Left ventricle myocardium inferior (tissue), 1 donor: ENCODE data around the gene PLCG2. TPM values are rescaled to one million over a fixed set of nuclear protein-coding genes. Genes with fewer than 3 reads are reported as not detected.
"Not testable (repeated sequence)": the region's sequence is repeated elsewhere in the genome, so short reads cannot be mapped to it uniquely, and the experiment has no call there.

ENCODE experiments used
- DNase-seq: peaks from one replicate; pipeline ENCODE4 v3.0.0-alpha.2; 2020
- H3K27ac ChIP-seq: fragments of 200-600 bp; replicated peaks from 2 replicates; pipeline ENCODE4 v1.8.0; 2021
- H3K27me3 ChIP-seq: fragments of 200-600 bp; 2 replicates; pipeline ENCODE4 v1.8.0; 2021; ENCODE audit warnings: low read depth
- H3K36me3 ChIP-seq: fragments of 200-600 bp; 2 replicates; pipeline ENCODE4 v1.8.0; 2021
- H3K4me1 ChIP-seq: fragments of 200-600 bp; 2 replicates; pipeline ENCODE4 v1.8.0; 2021
- H3K4me3 ChIP-seq: fragments of 200-600 bp; 2 replicates; pipeline ENCODE4 v1.8.0; 2021; ENCODE audit warnings: mild to moderate bottlenecking, moderate library complexity
- H3K9me3 ChIP-seq: fragments of 200-600 bp; replicated peaks from 2 replicates; pipeline ENCODE4 v1.8.0; 2021
- CTCF ChIP-seq: fragments of 200-600 bp; IDR thresholded peaks from 2 replicates; pipeline ENCODE4 v1.8.0; 2021; ENCODE audit warnings: antibody characterized with exemption, mild to moderate bottlenecking, borderline replicate concordance
- intact Hi-C: fragments of 100-400 bp; cut with micrococcal nuclease; formaldehyde crosslinking; loops from one replicate; pipeline ENCODE4 v1.11.0; 2022
- total RNA-seq: library from RNA; stranded (reverse); fragmentation: NEBNext Ultra II Directional; extraction: Animal tissue kit (Norgen Biotek cat#: 25700); gene quantifications from one replicate; pipeline ENCODE4 v1.2.1, GENCODE V29; 2021
- donor health status: DM: no; HTN: yes; CAD: no; lungs with severe emphysema.

Gene PLCG2
- total RNA-seq, 1 donor from 2014 or later, result 5.6 TPM

- no peak for DNase-seq
- Histone ChIP-seq H3K27ac (no peak overlapping the region), H3K4me1 (peaks cover 12% of the 10 kb centered on the region), H3K36me3 (no peaks in the 10 kb centered on the region), H3K27me3 (no peaks in the 10 kb centered on the region), H3K4me3 (no peak overlapping the region), H3K9me3 (no peaks in the 10 kb centered on the region)
- intact Hi-C loops, result no loop called here
- TF ChIP-seq CTCF, result no peak
Observed at GRCh38 chr16:81799138-81799504, 20.0 kb downstream of the PLCG2 start.

DNA sequence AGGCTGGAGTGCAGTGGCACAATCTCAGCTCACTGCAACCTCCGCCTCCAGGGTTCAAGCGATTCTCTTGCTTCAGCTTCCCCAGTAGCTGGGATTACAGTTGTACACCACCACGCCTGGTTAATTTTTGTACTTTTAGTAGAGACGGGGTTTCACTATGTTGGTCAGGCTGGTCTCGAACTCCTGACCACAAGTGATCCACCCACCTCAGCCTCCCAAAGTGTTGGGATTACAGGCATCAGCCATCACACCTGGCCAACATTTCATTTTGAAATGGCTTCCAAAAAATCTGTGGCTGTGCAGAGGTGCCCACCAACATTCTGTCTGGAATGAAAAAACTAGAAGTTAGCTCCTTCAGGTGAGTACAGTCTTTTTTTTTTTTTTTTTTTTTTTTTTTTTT, 22.6 kb downstream of the PLCG2 start:
- DNase-seq, H3K27me3 ChIP-seq, H3K9me3 ChIP-seq, intact Hi-C loops, H3K36me3 ChIP-seq, H3K27ac ChIP-seq, H3K4me3 ChIP-seq: not testable (repeated sequence)
- peaks cover 12% of the 10 kb centered on the region for H3K4me1 ChIP-seq

DNA sequence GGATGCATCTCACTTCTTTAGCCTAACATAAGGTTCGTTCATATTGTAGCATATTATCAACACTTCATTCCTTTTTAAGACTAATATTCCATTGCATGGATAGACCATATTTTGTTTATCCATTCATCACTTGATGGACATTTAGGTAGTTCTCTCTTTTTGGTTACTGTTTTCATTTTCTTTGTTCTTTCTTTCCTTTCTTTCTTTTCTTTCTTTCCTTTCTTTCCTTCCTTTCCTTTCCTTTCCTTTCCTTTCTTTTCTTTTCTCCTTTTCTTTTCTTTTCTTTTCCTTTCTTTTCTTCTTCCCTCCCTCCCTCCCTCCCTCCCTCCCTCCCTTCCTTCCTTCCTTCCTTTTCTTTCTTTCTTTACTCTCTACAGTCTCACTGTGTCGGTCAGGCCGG, 24.2 kb downstream of the PLCG2 start:
- no peaks in the 10 kb centered on the region for H3K27me3 ChIP-seq
- no peaks in the 10 kb centered on the region for H3K36me3 ChIP-seq
- TF ChIP-seq CTCF, result no peak
- H3K4me1 ChIP-seq, result peaks cover 8% of the 10 kb centered on the region
- intact Hi-C loops, result no loop called here
- no peak overlapping the region for H3K4me3 ChIP-seq
- DNase-seq, result no peak
- no peak overlapping the region for H3K27ac ChIP-seq
- no peaks in the 10 kb centered on the region for H3K9me3 ChIP-seq

- no peaks in the 10 kb centered on the region for H3K27me3 ChIP-seq
- no peak for TF ChIP-seq CTCF
Observed at GRCh38 chr16:81804134-81804610, 25.1 kb downstream of the PLCG2 start.

DNA sequence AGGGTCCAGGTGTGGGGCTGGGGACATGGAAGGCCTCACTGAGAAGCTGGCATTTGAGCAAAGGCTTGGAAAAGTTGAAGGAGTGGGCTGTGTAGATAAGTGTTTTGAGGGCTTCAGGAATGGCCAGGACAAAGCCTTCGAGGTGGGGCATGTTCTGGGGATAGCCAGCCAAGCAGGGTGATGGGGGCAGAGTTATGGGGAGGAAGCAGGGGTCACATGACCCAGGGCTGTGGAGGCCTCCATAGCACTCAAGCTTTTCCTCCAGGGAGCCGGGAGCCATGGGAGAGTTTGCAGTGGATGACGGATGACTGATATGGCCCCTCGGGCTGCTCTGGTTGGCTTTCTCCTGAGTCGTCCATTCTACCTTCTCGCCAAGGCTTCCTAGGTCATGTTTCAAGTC, 27.6 kb downstream of the PLCG2 start:
- Histone ChIP-seq H3K36me3 (no peaks in the 10 kb centered on the region), H3K4me3 (no peak overlapping the region), H3K27ac (no peak overlapping the region), H3K4me1 (no peaks in the 10 kb centered on the region), H3K9me3 (no peaks in the 10 kb centered on the region), H3K27me3 (no peaks in the 10 kb centered on the region)
- no peak for DNase-seq
- no peak for TF ChIP-seq CTCF
- intact Hi-C loops, result no loop called here

More at GRCh38 chr16:81804134-81804610, 25.1 kb downstream of the PLCG2 start:
- DNase-seq, result no peak
- Histone ChIP-seq H3K36me3 (no peaks in the 10 kb centered on the region), H3K4me1 (no peaks in the 10 kb centered on the region), H3K4me3 (no peak overlapping the region), H3K27ac (no peak overlapping the region), H3K9me3 (no peaks in the 10 kb centered on the region)
- intact Hi-C loops, result no loop called here

GRCh38 chr16:81807767-81808358, 28.8 kb downstream of the PLCG2 start:
- H3K4me3 ChIP-seq, result no peak overlapping the region
- no peaks in the 10 kb centered on the region for H3K4me1 ChIP-seq
- DNase-seq, result no peak
- no peaks in the 10 kb centered on the region for H3K36me3 ChIP-seq
- no peaks in the 10 kb centered on the region for H3K27me3 ChIP-seq
- peaks cover 4% of the 10 kb centered on the region for H3K9me3 ChIP-seq
- intact Hi-C loops, result no loop called here
- no peak overlapping the region for H3K27ac ChIP-seq
- no peak for TF ChIP-seq CTCF
